Natural killer cell treated with Interleukin-12 subunit alpha and Interleukin-12 subunit beta and Interleukin-15 and Interleukin-18, amount 100 ng/mL, for 72 hours (primary cell): ENCODE data around the gene ACOXL. TPM values are rescaled to one million over a fixed set of nuclear protein-coding genes. Genes with fewer than 3 reads are reported as not detected.

ENCODE experiments used
- ATAC-seq, 2 donors: fragments of 150-1000 bp; cut with Tn5 transposase in 1 of 2; sonication (Bioruptor Pico), chemical (Tn5 transposase) in 1 of 2; 2 replicates each; pipeline ENCODE4 v1.10.0; 2021
- DNase-seq: peaks from one replicate; pipeline ENCODE4 v3.0.0; 2022; ENCODE audit warnings: low spot score
- H3K27ac Mint-ChIP-seq, 2 donors: 1 replicate in 1 of 2; 2 replicates in 1 of 2; pipeline ENCODE4 v1.8.0; 2022; ENCODE audit warnings: mixed read lengths in 2 of 2, mild to moderate bottlenecking in 1 of 2, moderate library complexity in 1 of 2
- H3K27me3 Mint-ChIP-seq, 2 donors: 1 replicate in 1 of 2; 2 replicates in 1 of 2; pipeline ENCODE4 v1.8.0; 2022; ENCODE audit warnings: mixed read lengths in 2 of 2
- H3K36me3 Mint-ChIP-seq: one replicate; pipeline ENCODE4 v1.8.0; 2022; ENCODE audit warnings: mixed read lengths
- H3K4me1 Mint-ChIP-seq, 2 donors: 1 replicate in 1 of 2; 2 replicates in 1 of 2; pipeline ENCODE4 v1.8.0; 2022; ENCODE audit warnings: low read depth in 2 of 2, mixed read lengths in 2 of 2, mild to moderate bottlenecking in 1 of 2
- H3K4me3 Mint-ChIP-seq: one replicate; pipeline ENCODE4 v1.8.0; 2022; ENCODE audit warnings: mixed read lengths
- H3K9me3 Mint-ChIP-seq: 2 replicates; pipeline ENCODE4 v1.8.0; 2022; ENCODE audit warnings: mixed read lengths
- total RNA-seq, 2 donors: library from RNA; stranded (reverse); gene quantifications; one replicate each; pipeline ENCODE4 v1.2.3, GENCODE V29; 2022

ACOXL gene
- total RNA-seq, 2 donors from 2014 or later = 1.4 to 2.5 TPM

GRCh38 chr2:110906613-110907298 lies 174.4 kb downstream of the ACOXL start:
- peak overlapping the region in 1 of 2 donors; percentile 52 for H3K27ac Mint-ChIP-seq
- peaks cover 20% of the 10 kb centered on the region for H3K36me3 Mint-ChIP-seq
- peaks cover 28 to 41% of the 10 kb centered on the region in 2 donors for H3K4me1 Mint-ChIP-seq
- no peak overlapping the region for H3K4me3 Mint-ChIP-seq
- H3K27me3 Mint-ChIP-seq = peaks cover 0 to 9% of the 10 kb centered on the region in 2 donors
- no peak for ATAC-seq
- DNase-seq = no peak
- H3K9me3 Mint-ChIP-seq = peaks cover 12% of the 10 kb centered on the region

GRCh38 chr2:110909501-110909900 lies 177.1 kb downstream of the ACOXL start:
- ATAC-seq = no peak
- peak overlapping the region; percentile 73 for H3K4me3 Mint-ChIP-seq
- peaks cover 0 to 2% of the 10 kb centered on the region in 2 donors for H3K27me3 Mint-ChIP-seq
- H3K36me3 Mint-ChIP-seq = peaks cover 37% of the 10 kb centered on the region
- H3K9me3 Mint-ChIP-seq = peaks cover 10% of the 10 kb centered on the region
- H3K4me1 Mint-ChIP-seq = peaks cover 25 to 45% of the 10 kb centered on the region in 2 donors
- peak overlapping the region; percentile 82 to 94 for H3K27ac Mint-ChIP-seq
- DNase-seq = no peak

- no peak for DNase-seq
- ATAC-seq = peak; percentile 90 to 92
- peaks cover 37% of the 10 kb centered on the region for H3K36me3 Mint-ChIP-seq
- H3K9me3 Mint-ChIP-seq = peaks cover 9% of the 10 kb centered on the region
- peak overlapping the region; percentile 73 for H3K4me3 Mint-ChIP-seq
- H3K27me3 Mint-ChIP-seq = no peaks in the 10 kb centered on the region
- peaks cover 19 to 39% of the 10 kb centered on the region in 2 donors for H3K4me1 Mint-ChIP-seq
- peak overlapping the region; percentile 82 to 94 for H3K27ac Mint-ChIP-seq
Measured at GRCh38 chr2:110910423-110910822, 178.1 kb downstream of the ACOXL start.

- Mint-ChIP-seq H3K4me1 (no peaks in the 10 kb centered on the region), H3K9me3 (no peaks in the 10 kb centered on the region), H3K27ac (no peak overlapping the region), H3K27me3 (peaks cover 5 to 13% of the 10 kb centered on the region in 2 donors), H3K36me3 (peaks cover 9% of the 10 kb centered on the region), H3K4me3 (no peak overlapping the region)
- no peak for DNase-seq
- ATAC-seq = no peak
Measured at GRCh38 chr2:110919738-110920137, 187.4 kb downstream of the ACOXL start.

GRCh38 chr2:110925479-110925878 lies 193.1 kb downstream of the ACOXL start:
- H3K36me3 Mint-ChIP-seq = peaks cover 10% of the 10 kb centered on the region
- DNase-seq = no peak
- no peak for ATAC-seq
- H3K27me3 Mint-ChIP-seq = no peaks in the 10 kb centered on the region
- peak overlapping the region in 1 of 2 donors; percentile 4 for H3K27ac Mint-ChIP-seq
- H3K9me3 Mint-ChIP-seq = peaks cover 8% of the 10 kb centered on the region
- no peak overlapping the region for H3K4me3 Mint-ChIP-seq
- no peaks in the 10 kb centered on the region for H3K4me1 Mint-ChIP-seq

GRCh38 chr2:110927526-110927925 lies 195.2 kb downstream of the ACOXL start:
- ATAC-seq = no peak

GRCh38 chr2:110929528-110929927 lies 197.2 kb downstream of the ACOXL start:
- H3K9me3 Mint-ChIP-seq = peaks cover 8% of the 10 kb centered on the region
- H3K4me1 Mint-ChIP-seq = no peaks in the 10 kb centered on the region
- no peak overlapping the region for H3K4me3 Mint-ChIP-seq
- peaks cover 17% of the 10 kb centered on the region for H3K36me3 Mint-ChIP-seq
- H3K27me3 Mint-ChIP-seq = no peaks in the 10 kb centered on the region
- no peak overlapping the region for H3K27ac Mint-ChIP-seq
- DNase-seq = no peak
- ATAC-seq = no peak

More at GRCh38 chr2:110927526-110927925, 195.2 kb downstream of the ACOXL start:
- H3K27ac Mint-ChIP-seq = no peak overlapping the region
- no peak overlapping the region for H3K4me3 Mint-ChIP-seq
- DNase-seq = no peak
- no peaks in the 10 kb centered on the region for H3K27me3 Mint-ChIP-seq
- H3K9me3 Mint-ChIP-seq = peaks cover 8% of the 10 kb centered on the region
- H3K4me1 Mint-ChIP-seq = no peaks in the 10 kb centered on the region
- H3K36me3 Mint-ChIP-seq = peaks cover 17% of the 10 kb centered on the region

- H3K36me3 Mint-ChIP-seq = peaks cover 17% of the 10 kb centered on the region
- H3K27me3 Mint-ChIP-seq = no peaks in the 10 kb centered on the region
- H3K4me3 Mint-ChIP-seq = no peak overlapping the region
- H3K27ac Mint-ChIP-seq = no peak overlapping the region
- no peaks in the 10 kb centered on the region for H3K4me1 Mint-ChIP-seq
- H3K9me3 Mint-ChIP-seq = peaks cover 8% of the 10 kb centered on the region
- no peak for ATAC-seq
- DNase-seq = no peak
Measured at GRCh38 chr2:110931648-110932047, 199.3 kb downstream of the ACOXL start.

GRCh38 chr2:110933420-110933819 lies 201.0 kb downstream of the ACOXL start:
- no peak for ATAC-seq
- Mint-ChIP-seq H3K27me3 (no peaks in the 10 kb centered on the region), H3K36me3 (peaks cover 17% of the 10 kb centered on the region), H3K4me3 (no peak overlapping the region), H3K27ac (no peak overlapping the region), H3K9me3 (peaks cover 5% of the 10 kb centered on the region), H3K4me1 (no peaks in the 10 kb centered on the region)
- no peak for DNase-seq

- peak overlapping the region in 1 of 2 donors; percentile 16 for H3K27ac Mint-ChIP-seq
- no peaks in the 10 kb centered on the region for H3K9me3 Mint-ChIP-seq
- DNase-seq (no peak), ATAC-seq (peak in 1 of 2 donors; percentile 11)
- no peak overlapping the region for H3K4me3 Mint-ChIP-seq
- peaks cover 10% of the 10 kb centered on the region for H3K36me3 Mint-ChIP-seq
- H3K4me1 Mint-ChIP-seq = no peaks in the 10 kb centered on the region
- no peaks in the 10 kb centered on the region for H3K27me3 Mint-ChIP-seq
Measured at GRCh38 chr2:110934948-110935347, 202.6 kb downstream of the ACOXL start.

- no peak for ATAC-seq
- H3K9me3 Mint-ChIP-seq = no peaks in the 10 kb centered on the region
- peaks cover 0 to 4% of the 10 kb centered on the region in 2 donors for H3K4me1 Mint-ChIP-seq
- H3K4me3 Mint-ChIP-seq = no peak overlapping the region
- no peak for DNase-seq
- H3K27ac Mint-ChIP-seq = no peak overlapping the region
- H3K36me3 Mint-ChIP-seq = no peaks in the 10 kb centered on the region
- no peaks in the 10 kb centered on the region for H3K27me3 Mint-ChIP-seq
Measured at GRCh38 chr2:110940376-110940910, 208.1 kb downstream of the ACOXL start.

- ATAC-seq (no peak), DNase-seq (no peak)
- no peaks in the 10 kb centered on the region for H3K9me3 Mint-ChIP-seq
- H3K27ac Mint-ChIP-seq = no peak overlapping the region
- no peaks in the 10 kb centered on the region for H3K36me3 Mint-ChIP-seq
- no peaks in the 10 kb centered on the region for H3K27me3 Mint-ChIP-seq
- H3K4me1 Mint-ChIP-seq = peaks cover 0 to 4% of the 10 kb centered on the region in 2 donors
- H3K4me3 Mint-ChIP-seq = no peak overlapping the region
Measured at GRCh38 chr2:110941226-110941625, 208.9 kb downstream of the ACOXL start.

GRCh38 chr2:110943070-110943634 lies 210.8 kb downstream of the ACOXL start:
- no peak for ATAC-seq
- Mint-ChIP-seq H3K27ac (no peak overlapping the region), H3K9me3 (no peaks in the 10 kb centered on the region), H3K36me3 (no peaks in the 10 kb centered on the region), H3K27me3 (no peaks in the 10 kb centered on the region), H3K4me3 (no peak overlapping the region), H3K4me1 (peaks cover 0 to 4% of the 10 kb centered on the region in 2 donors)
- DNase-seq = no peak

GRCh38 chr2:110946902-110947301 lies 214.5 kb downstream of the ACOXL start:
- H3K9me3 Mint-ChIP-seq = no peaks in the 10 kb centered on the region

More at GRCh38 chr2:110946902-110947301, 214.5 kb downstream of the ACOXL start:
- Mint-ChIP-seq H3K36me3 (no peaks in the 10 kb centered on the region), H3K4me1 (peaks cover 0 to 4% of the 10 kb centered on the region in 2 donors), H3K4me3 (no peak overlapping the region), H3K27ac (peak overlapping the region in 1 of 2 donors; percentile 55), H3K27me3 (no peaks in the 10 kb centered on the region)
- ATAC-seq = no peak
- no peak for DNase-seq
